ENCODE results near the gene PRKCA.
A peak's percentile ranks its signal among the peaks of the same experiment; 100 is the strongest.
"Not testable (repeated sequence)": the region's sequence is repeated elsewhere in the genome, so short reads cannot be mapped to it uniquely, and the experiment has no call there.

PRKCA gene

GRCh38 chr17:66446419-66446818, 144.0 kb downstream of the PRKCA start:
- no peak for DNase-seq

GRCh38 chr17:66447159-66447558, 144.7 kb downstream of the PRKCA start:
- no peak for DNase-seq

GRCh38 chr17:66448026-66448639, 145.7 kb downstream of the PRKCA start:
- no peak for DNase-seq

- DNase-seq = no peak
These were observed 147.1 kb downstream of the PRKCA start for GRCh38 chr17:66449418-66449977.

DNA sequence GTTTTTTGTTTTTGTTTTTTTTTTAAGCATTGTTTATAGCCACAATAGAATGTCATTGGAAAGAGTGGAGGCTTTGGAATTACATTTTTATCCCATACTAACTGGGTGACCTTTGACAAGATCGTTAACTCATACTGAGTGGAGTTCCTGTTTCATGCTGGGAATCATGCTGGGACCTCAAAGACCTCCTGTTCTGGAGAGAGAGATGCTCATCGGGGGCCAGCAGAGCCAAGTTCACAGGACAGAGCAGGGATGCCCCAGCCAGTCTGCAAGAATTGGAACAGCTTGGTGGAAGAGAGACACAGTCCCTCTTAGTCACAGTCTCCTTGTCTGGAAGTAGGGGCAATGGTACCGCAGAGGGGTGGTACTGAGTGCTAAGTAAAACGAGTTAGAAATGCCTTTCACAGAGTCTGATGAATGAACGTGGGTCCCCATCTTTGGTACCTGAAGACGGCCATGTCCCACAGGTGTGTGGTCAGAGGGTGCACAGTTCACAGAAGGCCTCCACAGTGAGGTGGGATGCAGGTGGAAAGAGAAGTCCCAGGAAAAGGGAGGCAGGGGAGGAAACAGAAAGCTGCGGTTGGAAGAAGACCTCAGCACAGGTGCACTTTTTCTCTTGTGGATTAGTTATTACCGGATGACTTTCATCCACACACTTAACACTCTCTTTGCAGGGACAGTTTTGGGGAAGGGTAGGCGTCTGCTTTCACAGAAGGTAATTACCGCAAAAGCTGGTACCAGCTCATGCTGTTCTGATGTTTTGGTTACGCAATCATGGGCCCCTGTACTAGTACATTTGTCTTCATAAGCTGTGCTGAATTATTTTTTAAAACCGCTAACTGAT, 147.8 kb downstream of the PRKCA start:
- DNase-seq = no peak

GRCh38 chr17:66450852-66451158, 148.4 kb downstream of the PRKCA start:
- DNase-seq = no peak

GRCh38 chr17:66451188-66452149, 149.1 kb downstream of the PRKCA start:
- no peak for DNase-seq

- DNase-seq = no peak
These were observed 152.6 kb downstream of the PRKCA start for GRCh38 chr17:66455060-66455459.

DNA sequence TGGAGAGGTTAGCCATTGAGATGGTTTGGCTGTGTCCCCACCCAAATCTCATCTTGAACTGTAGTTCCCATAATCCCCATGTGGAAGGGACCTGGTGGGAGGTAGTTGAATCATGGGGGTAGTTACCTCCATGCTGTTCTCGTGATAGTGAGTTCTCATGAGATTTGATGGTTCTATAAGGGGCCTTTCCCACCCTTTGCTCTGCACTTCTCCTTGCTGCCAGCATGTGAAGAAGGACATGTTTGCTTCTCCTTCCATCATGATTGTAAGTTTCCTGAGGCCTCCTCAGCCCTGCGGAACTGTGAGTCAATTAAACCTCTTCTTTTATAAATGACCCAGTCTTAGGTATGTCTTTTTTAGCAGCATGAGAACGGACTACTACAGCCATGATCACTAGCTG, 155.1 kb downstream of the PRKCA start:
- not testable (repeated sequence) for DNase-seq

GRCh38 chr17:66458782-66459181, 156.4 kb downstream of the PRKCA start:
- no peak for DNase-seq

DNA sequence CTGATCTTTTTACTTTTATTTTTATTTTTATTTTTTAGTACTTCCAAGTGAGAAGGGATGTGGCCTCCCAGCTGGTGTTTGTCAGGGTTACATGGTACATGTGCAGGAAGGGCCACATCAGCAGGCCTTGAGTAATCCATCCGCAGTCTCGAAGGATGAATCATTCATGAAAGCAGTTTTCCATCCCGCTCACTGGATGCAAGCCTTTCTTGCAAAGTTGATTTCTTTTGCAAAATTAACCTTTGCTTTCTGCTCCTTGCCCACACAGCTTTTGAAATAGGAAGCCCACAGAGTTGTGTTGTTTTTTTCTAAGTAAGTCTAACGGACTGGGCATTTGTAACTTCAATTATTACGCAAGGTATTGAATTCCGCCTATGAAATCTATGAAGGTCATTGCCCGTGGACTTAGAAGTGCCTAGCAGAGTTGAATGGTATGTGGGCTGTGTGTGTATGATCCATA, 157.4 kb downstream of the PRKCA start:
- DNase-seq = peak; percentile 99

DNA sequence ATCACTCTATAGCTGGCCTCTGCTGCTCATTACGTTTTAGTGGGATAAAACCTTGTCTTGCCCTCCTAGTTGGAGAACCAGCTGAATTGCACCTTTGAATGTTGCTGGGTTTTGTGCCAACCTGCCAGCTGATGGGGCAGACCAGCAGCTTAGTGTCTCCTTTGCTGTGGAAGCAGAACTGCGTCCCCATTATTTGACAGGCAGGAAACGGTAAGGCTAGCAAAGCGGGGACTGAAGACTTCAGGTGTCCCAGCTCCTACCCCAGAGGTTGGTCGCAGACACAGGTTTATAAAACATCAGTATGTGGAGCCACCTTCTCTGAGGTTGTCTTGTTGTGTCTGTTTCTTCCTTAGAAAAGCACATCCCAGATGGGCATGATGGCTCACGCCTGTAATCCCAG, 158.1 kb downstream of the PRKCA start:
- no peak for DNase-seq

GRCh38 chr17:66461343-66461995, 159.1 kb downstream of the PRKCA start:
- no peak for DNase-seq

- DNase-seq = peak; percentile 43
These were observed 159.6 kb downstream of the PRKCA start for GRCh38 chr17:66462010-66462409.

- DNase-seq = peak; percentile 64
These were observed 162.5 kb downstream of the PRKCA start for GRCh38 chr17:66464921-66465320.

DNA sequence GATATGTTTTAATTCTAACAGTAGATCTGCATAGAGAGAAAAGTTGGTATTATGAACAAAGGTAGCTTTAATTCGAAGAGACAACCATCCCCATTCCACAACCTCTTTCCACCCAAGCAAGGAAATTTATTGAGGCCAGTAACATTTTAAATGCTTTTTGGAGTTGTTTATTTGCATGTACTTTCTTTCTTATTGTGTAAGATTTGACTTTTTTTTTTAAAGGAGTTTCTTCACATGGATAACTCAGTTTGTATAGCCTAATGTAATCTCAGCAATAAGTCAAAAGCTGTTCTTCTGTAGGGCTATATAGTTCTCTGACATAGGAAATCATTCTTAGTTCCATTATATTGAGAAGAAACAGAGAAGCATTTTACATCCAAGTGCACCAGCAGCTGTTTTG, 163.3 kb downstream of the PRKCA start:
- DNase-seq = no peak

DNA sequence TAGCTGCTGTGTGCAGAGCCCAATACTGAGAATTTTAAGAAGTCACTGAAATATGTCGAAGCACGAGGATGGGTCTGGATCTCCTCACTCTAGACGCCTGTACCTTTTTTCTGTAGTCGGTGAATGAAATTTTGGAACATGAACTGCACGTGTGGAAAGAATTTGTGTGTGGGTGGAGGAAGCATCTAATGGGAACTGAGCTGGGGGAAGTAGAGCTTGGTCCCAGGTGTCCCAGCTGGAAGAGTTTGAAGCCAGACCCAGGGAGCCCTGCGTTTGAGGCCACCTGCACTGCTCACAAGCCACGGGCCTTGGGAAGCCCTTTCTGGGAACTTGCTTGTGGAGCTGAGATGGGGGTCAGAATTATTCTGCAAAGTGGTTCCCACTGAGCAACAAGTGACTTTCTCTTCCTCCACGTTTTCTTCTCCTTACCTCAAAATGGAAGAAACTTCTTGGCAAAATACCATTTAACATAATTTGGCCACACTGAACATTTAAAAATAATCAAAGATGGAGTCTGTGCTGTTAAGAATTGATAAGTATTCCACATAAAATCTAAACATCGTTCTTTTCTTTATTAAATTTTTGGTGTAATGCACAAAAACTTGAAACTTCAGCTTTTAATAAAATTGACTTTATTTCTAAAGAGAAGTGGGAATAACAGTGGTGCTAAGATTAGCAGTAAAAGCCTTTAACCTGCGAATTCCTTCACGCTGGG, 163.8 kb downstream of the PRKCA start:
- DNase-seq = no peak

DNA sequence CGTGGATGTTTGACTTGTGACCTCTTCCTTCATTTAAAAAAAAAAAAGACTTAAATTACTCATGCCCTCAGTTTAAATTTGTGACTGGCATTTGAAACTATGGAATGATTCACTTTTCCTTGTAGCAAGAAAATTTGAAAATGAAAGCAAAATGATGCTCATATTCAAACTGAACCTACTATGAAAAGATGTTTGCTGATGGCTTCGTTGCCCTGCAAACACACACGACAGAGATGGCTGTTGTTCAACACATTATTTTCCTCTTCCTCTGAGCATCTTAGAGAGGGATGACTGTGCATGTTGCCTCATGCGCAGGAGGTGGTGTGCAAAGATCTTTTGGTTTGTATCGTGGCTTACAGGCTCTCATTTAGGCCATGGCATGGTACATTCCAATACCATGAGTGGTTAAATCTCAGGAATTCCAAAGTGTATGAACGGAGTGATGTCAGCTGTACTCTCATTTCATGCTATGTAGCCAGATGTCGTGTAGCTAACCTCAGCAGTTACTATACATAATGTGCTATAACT, 164.5 kb downstream of the PRKCA start:
- peak; percentile 99 for DNase-seq

DNA sequence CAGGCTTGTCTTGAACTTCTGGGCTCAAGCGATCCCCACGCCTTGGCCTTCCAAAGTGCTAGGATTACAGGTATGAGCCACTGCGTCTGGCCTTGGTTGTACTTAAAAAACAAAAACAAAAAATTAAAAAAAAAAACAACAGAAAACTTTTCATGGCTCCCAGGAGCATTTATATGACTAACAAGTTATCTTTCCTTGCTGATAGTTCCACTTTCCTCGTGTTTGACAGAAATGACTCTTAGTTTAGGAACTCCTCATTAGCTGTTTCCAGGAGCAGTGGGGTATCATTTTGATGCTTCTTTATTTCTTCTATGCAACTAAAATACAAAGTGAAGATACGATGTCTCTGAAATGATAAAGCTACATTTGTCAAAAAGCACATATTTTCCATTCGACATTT, 165.4 kb downstream of the PRKCA start:
- DNase-seq = peak; percentile 40

DNA sequence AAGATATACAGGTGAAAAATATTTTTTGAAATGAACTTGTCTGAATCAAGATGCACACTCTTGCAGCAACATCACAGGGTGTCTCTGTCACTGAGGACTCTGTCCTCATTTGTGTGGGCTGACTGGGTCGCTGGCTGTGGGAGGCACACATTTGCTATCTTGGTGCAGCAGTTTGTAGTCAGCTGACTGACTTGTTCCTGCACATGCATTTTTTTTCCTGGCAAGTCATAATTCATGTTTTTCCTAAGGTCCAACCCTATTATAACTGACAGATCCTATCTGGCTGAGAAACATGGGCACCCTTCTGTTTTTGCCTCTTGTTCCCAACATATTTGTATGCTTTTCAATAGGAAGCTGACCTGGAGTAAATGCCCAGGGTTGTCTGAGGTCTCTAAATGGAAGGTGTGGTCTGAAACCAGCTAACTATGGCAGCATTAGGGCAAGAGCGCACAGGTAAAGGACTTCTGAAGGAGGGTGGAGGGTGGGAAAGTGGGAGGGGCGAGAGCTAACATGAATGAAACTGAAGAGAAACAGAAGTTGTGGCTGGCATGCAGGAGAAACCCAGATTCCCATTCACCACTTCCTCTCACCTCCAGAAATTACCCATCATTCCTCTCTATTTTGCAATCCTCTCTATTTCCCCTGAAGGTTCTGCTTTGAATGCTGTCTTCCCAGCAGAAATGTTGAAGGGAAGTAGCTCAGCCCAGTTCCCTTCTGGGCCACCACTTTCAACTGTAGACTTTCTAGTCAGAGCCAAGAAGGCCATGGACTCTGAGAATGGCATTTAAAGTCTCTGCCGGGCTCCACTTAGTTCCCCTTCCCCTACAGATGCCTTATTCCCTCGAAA, 166.1 kb downstream of the PRKCA start:
- DNase-seq = peak; percentile 52

GRCh38 chr17:66469088-66469442, 166.7 kb downstream of the PRKCA start:
- DNase-seq = no peak

Measured in HCEC 1CT (cell line).